GM12873 (cell line): ENCODE data around the gene TOB1.

Experiments used
- TF ChIP-seq, protein P1 (sequence below): IDR thresholded peaks from 2 replicates; pipeline ENCODE4 v1.5.1; 2012; ENCODE audit warnings: low read depth, mild to moderate bottlenecking, moderate library complexity, low read length, control low read depth; ENCODE audit not compliant: insufficient read depth; ENCODE audit errors: missing control alignments

Gene TOB1

DNA sequence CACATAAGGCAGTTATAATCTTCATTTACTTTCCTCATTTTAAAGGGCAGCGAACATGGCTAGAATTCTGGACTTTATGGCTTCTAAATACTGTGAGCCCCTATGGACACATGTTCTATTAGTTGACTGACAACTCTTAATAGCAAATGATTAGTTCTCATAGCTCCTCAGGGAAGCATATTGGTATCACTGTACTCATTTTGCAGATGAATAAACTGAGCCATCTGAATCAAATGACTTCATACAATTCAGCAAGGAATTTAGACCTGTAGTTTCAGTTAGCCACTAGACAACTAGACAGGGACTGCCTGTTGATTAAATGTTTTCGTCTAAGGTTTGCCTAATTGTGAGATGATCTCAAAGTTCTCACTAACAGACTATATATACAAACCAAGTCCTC, 9.7 kb downstream of the TOB1 start:
- TF ChIP-seq, protein P1, sequence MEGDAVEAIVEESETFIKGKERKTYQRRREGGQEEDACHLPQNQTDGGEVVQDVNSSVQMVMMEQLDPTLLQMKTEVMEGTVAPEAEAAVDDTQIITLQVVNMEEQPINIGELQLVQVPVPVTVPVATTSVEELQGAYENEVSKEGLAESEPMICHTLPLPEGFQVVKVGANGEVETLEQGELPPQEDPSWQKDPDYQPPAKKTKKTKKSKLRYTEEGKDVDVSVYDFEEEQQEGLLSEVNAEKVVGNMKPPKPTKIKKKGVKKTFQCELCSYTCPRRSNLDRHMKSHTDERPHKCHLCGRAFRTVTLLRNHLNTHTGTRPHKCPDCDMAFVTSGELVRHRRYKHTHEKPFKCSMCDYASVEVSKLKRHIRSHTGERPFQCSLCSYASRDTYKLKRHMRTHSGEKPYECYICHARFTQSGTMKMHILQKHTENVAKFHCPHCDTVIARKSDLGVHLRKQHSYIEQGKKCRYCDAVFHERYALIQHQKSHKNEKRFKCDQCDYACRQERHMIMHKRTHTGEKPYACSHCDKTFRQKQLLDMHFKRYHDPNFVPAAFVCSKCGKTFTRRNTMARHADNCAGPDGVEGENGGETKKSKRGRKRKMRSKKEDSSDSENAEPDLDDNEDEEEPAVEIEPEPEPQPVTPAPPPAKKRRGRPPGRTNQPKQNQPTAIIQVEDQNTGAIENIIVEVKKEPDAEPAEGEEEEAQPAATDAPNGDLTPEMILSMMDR, result no peak

- TF ChIP-seq, protein P1, result no peak
Observed at GRCh38 chr17:50855708-50856330, 10.3 kb downstream of the TOB1 start.

DNA sequence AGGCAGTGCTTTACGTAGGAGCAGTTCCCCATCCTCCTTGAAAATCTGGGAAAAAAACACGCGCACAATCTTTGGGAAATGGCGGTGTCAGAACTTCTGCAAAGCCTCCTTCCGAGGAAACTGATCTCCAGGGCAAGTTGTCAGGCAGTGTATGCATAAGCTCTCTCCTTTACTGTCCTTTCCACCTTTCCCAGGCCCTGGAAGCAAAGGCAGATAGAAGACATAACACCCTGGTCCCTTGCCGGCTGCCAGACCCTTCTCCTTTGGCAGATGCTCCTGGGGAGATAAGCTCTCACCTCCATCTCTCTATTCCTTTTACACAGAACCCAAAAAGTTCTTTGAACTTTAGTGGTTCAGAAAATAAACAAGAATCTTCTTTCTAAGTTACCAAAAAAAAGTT, 12.4 kb downstream of the TOB1 start:
- TF ChIP-seq, protein P1, result no peak

DNA sequence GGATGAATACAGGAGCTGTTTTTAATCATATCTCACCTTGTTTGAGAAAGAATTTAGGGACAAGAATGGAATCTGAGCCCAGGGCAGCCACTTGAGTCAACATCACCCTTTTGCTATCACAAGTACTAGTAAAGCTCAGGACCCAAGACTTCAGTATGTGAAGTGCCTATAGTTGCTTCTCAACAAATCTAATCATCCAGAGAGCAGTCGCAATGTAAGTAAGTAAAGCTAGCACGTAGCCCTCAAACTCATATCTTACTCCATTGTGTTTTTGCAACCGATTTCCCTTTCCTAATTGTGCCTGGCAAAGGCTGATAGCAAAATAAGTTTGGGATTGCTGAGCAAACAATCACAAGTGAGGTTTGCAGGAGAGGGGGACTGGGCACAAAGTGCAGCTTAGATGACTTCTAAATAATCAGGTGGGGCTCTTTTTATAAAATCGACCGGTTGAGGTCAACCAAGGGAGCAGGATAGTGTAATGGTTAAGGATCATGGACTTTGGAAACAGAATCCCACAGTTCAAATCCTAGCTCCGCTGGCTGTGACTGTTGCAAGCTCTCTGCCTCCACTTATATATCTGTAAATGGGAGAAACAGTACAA, 13.0 kb downstream of the TOB1 start:
- TF ChIP-seq, protein P1, result no peak

GRCh38 chr17:50850640-50851039, 15.5 kb downstream of the TOB1 start:
- TF ChIP-seq, protein P1, result no peak

- TF ChIP-seq, protein P1, result no peak
Observed at GRCh38 chr17:50848711-50849110, 17.4 kb downstream of the TOB1 start.

- TF ChIP-seq, protein P1, result no peak
Observed at GRCh38 chr17:50848039-50848438, 18.1 kb downstream of the TOB1 start.
